SK-N-MC (cell line): Measurements from ENCODE around the gene POR.
"Not testable (repeated sequence)": the region's sequence is repeated elsewhere in the genome, so short reads cannot be mapped to it uniquely, and the experiment has no call there.

Source experiments
- DNase-seq: peaks from one replicate; pipeline ENCODE4 v3.0.0-alpha.2; 2011; ENCODE audit warnings: low read depth, low spot score
- H3K27ac ChIP-seq: fragments of 200-600 bp; sonication (generic); 2 replicates; pipeline ENCODE4 v1.5.1; 2016; ENCODE audit warnings: mixed run types
- H3K36me3 ChIP-seq: fragments of 200-600 bp; sonication (generic); 2 replicates; pipeline ENCODE4 v1.6.1; 2017; ENCODE audit warnings: antibody characterized with exemption, low read length, mixed read lengths; ENCODE audit not compliant: insufficient read depth
- H3K4me3 ChIP-seq: fragments of 200-600 bp; sonication (generic); 2 replicates; pipeline ENCODE4 v1.5.1; 2016
- H3K9ac ChIP-seq: fragments of 200-600 bp; sonication (generic); 2 replicates; pipeline ENCODE4 v1.8.0; 2017; ENCODE audit warnings: mixed run types, mixed read lengths; ENCODE audit not compliant: insufficient read length
- H3K9me3 ChIP-seq: fragments of 200-600 bp; sonication (generic); 2 replicates; pipeline ENCODE4 v1.6.1; 2017; ENCODE audit warnings: low read depth, mild to moderate bottlenecking, antibody characterized with exemption, low read length, moderate library complexity, mixed read lengths
- EZH2 ChIP-seq: fragments of 200-600 bp; sonication (generic); IDR thresholded peaks from one replicate; pipeline ENCODE4 v1.6.1; 2017; ENCODE audit warnings: antibody characterized with exemption
- FOXP2 ChIP-seq: optimal IDR thresholded peaks from 2 replicates; pipeline ENCODE3; 2011; ENCODE audit warnings: mild to moderate bottlenecking, moderate library complexity; ENCODE audit not compliant: insufficient read depth; ENCODE audit errors: extremely low read length, control extremely low read depth
- POLR2AphosphoS5 ChIP-seq: IDR thresholded peaks from 2 replicates; pipeline ENCODE4 v1.6.1; 2012; ENCODE audit warnings: mild to moderate bottlenecking, low read depth, low read length, borderline replicate concordance

Gene POR

GRCh38 chr7:75875113-75876080 is 39.6 kb upstream of the POR start:
- Histone ChIP-seq H3K27ac (no peak overlapping the region), H3K9me3 (no peaks in the 10 kb centered on the region), H3K36me3 (peaks cover 3% of the 10 kb centered on the region), H3K4me3 (no peak overlapping the region), H3K9ac (no peak overlapping the region)
- no peak for DNase-seq
- TF ChIP-seq POLR2AphosphoS5 (no peak), EZH2 (no peak), FOXP2 (no peak)

GRCh38 chr7:75876126-75876881 is 38.7 kb upstream of the POR start:
- Histone ChIP-seq H3K4me3 (no peak overlapping the region), H3K27ac (no peak overlapping the region), H3K9me3 (no peaks in the 10 kb centered on the region), H3K9ac (no peak overlapping the region), H3K36me3 (peaks cover 12% of the 10 kb centered on the region)
- DNase-seq: no peak
- TF ChIP-seq POLR2AphosphoS5: no peak
- TF ChIP-seq EZH2: no peak
- no peak for TF ChIP-seq FOXP2

- TF ChIP-seq FOXP2: no peak
- no peak for TF ChIP-seq EZH2
- no peak for TF ChIP-seq POLR2AphosphoS5
- peak overlapping the region; percentile 55 for H3K9ac ChIP-seq
- DNase-seq: no peak
- peak overlapping the region; percentile 82 for H3K27ac ChIP-seq
- no peaks in the 10 kb centered on the region for H3K9me3 ChIP-seq
- H3K4me3 ChIP-seq: peak overlapping the region; percentile 96
- peaks cover 32% of the 10 kb centered on the region for H3K36me3 ChIP-seq
Measured at GRCh38 chr7:75878312-75878768, 36.6 kb upstream of the POR start.

- peak within 1 kb of the TSS; percentile 96 for H3K4me3 ChIP-seq
- peak within 1 kb of the TSS; percentile 83 for H3K9ac ChIP-seq
- peak within 1 kb of the TSS; percentile 82 for H3K27ac ChIP-seq
- DNase-seq: peak; percentile 53
- no peak for TF ChIP-seq EZH2
- peak; percentile 96 for TF ChIP-seq POLR2AphosphoS5
- no peak for TF ChIP-seq FOXP2
- H3K36me3 ChIP-seq: peaks cover 37% of the 10 kb centered on the region
- H3K9me3 ChIP-seq: no peaks in the 10 kb centered on the region
Measured at GRCh38 chr7:75878769-75879611, 36.0 kb upstream of the POR start, which contains the start of gene RHBDD2. RHBDD2 (plus strand) TSS chr7:75879034; CDS start chr7:75879083, 49 bp downstream.

DNA sequence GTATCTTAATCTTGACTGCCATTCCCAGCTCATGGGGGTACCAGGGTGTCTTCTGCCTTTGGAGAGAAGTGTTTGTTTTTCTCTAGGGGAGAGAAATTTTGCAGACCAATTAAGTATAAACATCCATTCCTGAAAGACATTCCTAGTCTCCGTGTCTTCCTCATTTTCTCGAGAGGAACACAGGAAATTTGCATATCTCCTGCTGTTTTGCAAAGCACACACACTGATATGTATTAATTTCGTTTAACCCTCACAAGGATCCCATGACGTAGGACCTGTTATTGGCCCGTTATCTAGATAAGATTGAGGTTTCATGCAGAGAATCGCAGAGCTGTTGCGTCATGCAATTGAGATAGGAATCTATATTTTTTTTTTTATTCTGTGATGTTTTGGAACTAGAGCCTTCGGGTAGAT is 35.2 kb upstream of the POR start:
- peak; percentile 73 for DNase-seq
- no peaks in the 10 kb centered on the region for H3K9me3 ChIP-seq
- H3K9ac ChIP-seq: peak overlapping the region; percentile 83
- H3K36me3 ChIP-seq: peaks cover 45% of the 10 kb centered on the region
- H3K4me3 ChIP-seq: peak overlapping the region; percentile 96
- TF ChIP-seq FOXP2: no peak
- TF ChIP-seq EZH2: no peak
- no peak for TF ChIP-seq POLR2AphosphoS5
- H3K27ac ChIP-seq: peak overlapping the region; percentile 72

DNA sequence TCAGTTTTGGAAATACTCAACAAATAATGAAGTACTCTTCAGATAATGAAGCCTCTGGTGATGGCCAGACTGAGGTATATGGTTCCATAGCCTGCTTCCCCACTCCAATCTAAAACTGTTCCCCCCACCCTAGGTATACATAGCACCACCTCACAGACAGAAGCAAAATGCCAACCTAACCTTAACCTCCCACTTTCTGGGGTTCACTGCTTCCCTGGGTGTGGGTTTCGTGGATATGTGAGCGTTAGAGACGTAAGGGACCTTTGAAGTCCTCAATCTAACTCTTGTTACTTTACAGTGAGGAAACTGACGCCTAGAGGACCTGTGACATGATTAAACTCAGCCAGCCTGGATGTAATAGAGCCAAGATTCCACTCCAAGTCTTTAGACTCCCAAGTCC is 34.7 kb upstream of the POR start:
- H3K9me3 ChIP-seq: no peaks in the 10 kb centered on the region
- H3K9ac ChIP-seq: peak overlapping the region; percentile 83
- no peak for TF ChIP-seq EZH2
- TF ChIP-seq POLR2AphosphoS5: no peak
- no peak for TF ChIP-seq FOXP2
- peak overlapping the region; percentile 61 for H3K27ac ChIP-seq
- peaks cover 49% of the 10 kb centered on the region for H3K36me3 ChIP-seq
- peak overlapping the region; percentile 96 for H3K4me3 ChIP-seq
- no peak for DNase-seq

GRCh38 chr7:75881436-75882095 is 33.4 kb upstream of the POR start:
- TF ChIP-seq EZH2 (no peak), FOXP2 (no peak), POLR2AphosphoS5 (no peak)
- DNase-seq: no peak
- H3K36me3 ChIP-seq: peaks cover 58% of the 10 kb centered on the region
- H3K27ac ChIP-seq: no peak overlapping the region
- H3K9ac ChIP-seq: no peak overlapping the region
- no peaks in the 10 kb centered on the region for H3K9me3 ChIP-seq
- H3K4me3 ChIP-seq: no peak overlapping the region

DNA sequence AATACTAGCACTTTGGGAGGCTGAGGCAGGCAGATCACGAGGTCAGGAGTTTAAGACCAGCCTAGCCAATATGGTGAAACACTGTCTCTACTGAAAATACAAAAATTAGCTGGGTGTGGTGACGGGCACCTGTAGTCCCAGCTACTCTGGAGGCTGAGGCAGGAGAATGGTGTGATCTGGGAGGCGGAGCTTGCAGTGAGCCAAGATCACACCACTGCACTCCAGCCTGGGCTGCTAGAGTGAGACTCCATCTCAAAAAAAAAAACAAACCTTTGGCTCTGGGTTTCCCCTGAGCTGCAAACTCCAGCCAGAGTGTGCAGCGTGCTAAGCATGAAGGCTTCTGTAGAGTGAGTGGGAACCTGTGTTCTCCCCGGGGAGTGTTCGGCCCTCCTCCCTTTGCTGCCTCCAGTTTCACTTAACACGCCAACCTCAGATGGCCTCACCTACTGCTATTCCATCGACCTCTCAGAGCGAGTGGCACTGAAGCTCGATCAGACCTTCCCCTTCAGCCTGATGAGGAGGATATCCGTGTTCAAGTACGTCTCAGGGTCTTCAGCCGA is 31.6 kb upstream of the POR start:
- H3K27ac ChIP-seq, DNase-seq, H3K9ac ChIP-seq, H3K4me3 ChIP-seq, H3K9me3 ChIP-seq: not testable (repeated sequence)
- peaks cover 67% of the 10 kb centered on the region for H3K36me3 ChIP-seq
